NOMO-1 treated with DMSO at 0.1 percent for 48 hours (cell line): ENCODE data around the gene MICAL3.

ENCODE experiments used
- DNase-seq: peaks from one replicate; lab custom pipeline; 2025; ENCODE audit not compliant: unreplicated experiment; lab: John Stamatoyannopoulos, UW

MICAL3 gene

DNA sequence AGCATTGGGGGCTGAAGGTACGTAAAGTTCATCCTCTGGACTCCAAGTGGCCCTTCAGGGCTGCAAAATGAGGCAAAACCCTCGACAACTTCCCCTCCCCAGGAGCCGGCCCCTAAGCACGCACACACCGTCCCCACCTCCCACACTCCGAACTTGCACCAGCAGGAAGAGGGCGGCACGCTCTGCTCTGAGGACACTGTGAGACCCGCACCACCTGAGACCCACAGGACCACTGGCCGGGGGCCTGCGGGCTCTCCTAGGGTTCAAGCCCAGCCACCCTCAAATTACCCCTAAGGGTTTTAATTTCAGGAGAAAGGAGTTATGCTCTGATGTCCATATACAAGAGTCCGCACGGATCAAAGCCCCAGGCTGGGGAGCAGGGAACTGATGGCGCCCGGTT lies 200.4 kb downstream of the MICAL3 start:
- no peak for DNase-seq

DNA sequence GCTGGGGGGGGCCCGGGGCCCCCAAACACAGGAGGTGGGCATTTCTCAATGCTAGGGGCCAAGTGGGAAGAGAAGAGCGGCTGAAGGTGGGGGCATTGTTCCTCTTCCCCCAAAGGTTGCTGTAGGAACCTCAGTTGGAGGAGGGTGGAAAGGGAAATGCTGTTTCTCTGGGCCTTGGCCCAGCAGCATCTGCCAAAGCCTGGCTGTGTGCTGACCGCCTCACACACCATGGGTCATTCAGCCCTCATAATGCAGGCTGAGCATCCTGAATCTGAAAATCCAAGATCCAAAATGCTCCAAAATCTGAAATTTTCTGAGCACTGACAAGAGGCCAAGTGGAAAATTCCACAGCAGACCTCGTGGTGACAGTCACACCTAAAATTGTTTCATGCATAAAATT lies 201.1 kb downstream of the MICAL3 start:
- no peak for DNase-seq

DNA sequence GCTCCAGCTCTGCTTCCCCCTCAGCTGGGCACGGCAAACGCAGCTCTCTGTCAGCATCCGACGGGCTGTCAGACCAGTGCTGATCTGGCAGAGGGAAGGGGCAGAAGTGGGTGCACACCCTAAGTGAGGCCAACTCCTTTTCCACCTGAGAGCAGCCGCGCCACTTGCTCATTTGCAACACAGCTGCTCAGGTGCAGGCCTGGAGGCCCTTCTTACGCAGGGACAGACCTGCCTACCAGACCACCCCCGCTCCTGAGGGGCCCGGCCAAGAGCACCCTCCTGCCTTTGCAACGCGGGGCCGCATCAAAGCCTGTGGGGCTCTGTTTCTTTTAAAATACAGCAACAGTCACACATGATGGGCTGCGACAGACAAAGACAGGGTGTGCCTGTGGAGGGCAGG lies 202.3 kb downstream of the MICAL3 start:
- no peak for DNase-seq

GRCh38 chr22:17820879-17821439 lies 203.4 kb downstream of the MICAL3 start:
- DNase-seq, result no peak

- no peak for DNase-seq
Measured at GRCh38 chr22:17818649-17819048, 205.7 kb downstream of the MICAL3 start.

- DNase-seq, result no peak
Measured at GRCh38 chr22:17818180-17818579, 206.2 kb downstream of the MICAL3 start.

DNA sequence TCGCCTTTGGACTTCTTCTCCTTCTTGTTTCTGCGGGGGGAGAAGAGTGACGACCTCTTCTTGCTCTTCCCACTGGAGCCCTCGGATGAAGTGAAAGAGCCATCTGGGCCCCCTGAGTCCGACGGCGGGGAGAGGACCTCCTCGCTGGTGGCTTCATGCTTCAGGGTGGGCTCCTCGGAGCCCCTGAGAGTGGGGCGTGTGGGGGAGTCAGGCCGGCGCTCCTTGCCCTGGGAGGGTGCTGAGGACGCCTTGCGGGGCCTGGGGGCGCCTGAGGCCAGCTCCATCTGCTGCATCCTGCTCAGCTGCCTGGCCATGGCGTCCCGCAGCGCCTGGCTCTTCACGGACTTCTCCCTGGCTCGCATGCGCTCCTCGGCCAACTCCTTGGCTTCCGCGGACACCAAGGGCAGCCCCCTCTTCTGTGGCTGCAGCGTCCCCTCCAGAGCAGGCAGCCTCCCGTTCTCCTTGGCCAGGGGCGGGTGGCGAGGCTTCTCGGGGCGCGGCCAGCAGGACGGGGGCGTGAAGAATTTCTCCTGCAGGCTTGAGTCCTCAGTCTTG lies 206.8 kb downstream of the MICAL3 start:
- DNase-seq, result no peak

DNA sequence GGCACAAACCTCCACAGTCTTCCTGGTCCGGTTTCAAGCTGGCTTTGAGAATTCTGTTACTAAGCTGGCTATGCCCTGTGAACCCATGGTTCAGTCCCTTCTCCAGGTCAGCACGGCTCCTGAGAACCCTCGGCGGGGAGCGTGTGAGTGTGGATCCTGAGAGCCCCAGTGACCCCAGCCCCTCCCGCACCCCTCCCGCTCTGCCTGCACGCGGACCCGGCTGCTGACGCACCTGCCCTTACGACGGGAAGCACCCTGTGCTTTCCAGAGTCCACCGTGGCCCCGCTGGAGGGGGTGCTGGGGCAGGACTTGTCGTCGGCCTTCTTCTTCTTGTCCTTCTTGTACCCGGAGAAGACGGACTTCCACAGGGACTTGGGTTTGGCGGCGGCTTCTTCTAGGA lies 207.3 kb downstream of the MICAL3 start:
- DNase-seq, result no peak

DNA sequence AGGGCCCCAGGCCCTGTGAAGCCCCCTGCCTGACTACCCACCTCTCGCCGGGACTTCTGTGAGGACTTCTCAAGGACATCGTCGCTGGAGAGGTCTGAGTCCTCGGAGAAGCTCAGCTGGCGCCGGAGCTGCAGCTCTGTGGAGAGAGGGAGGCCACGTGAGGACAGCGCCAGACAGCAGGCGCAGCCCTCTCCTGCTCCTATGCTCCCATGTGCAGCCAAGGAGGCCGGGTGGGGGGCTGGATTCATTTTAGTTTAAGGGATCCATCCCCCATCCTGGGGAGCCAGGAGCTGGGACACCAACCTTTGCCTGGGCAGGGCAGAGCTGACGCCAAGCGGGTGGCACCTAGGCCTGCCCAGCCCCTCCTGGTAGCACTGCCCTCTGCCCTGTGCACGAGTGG lies 207.7 kb downstream of the MICAL3 start:
- DNase-seq, result no peak

DNA sequence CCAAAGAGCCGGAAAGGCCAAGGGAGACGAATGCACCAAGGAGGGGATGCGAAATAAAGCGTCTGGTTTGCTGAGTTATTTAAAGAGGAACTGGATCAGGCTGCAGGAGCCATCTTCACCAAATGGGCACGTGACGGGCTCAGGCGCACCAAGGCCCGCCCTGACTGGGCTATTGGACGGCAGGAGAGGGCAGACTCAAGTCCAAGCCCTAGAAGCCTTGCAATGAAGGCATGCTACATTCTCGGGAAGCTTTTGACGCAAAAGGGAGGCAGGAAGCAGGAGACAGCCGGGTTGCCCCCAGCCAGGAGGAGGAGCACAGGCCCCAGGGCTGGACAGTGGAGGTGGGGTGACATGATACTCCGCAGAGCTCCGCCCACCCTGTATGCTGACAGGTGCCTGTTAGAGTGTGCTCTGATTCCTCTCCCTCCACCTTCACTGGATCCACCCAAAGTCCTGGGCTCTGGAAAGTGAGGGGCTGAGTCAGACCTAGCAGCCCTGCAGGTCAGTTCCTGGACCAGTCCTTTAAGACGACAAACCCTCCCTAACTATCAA lies 208.6 kb downstream of the MICAL3 start:
- no peak for DNase-seq

DNA sequence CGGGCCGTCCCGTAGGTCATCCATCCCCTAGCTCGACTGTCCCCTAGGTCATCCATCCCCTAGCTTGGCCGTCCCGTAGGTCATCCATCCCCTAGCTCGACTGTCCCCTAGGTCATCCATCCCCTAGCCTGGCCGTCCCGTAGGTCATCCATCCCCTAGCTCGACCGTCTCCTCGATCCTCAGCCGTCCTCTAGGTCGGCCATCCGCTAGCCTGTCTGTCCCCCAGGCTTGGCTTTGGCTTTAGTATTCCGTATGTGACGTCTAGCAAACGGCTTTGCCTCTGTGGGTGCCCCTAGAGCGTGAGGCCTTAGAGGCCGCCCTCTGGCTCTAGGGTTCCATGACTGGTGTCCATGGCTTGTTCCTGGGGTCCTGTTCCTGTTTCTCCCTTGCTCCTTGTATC lies 209.5 kb downstream of the MICAL3 start:
- no peak for DNase-seq

GRCh38 chr22:17814084-17814483 lies 210.3 kb downstream of the MICAL3 start:
- no peak for DNase-seq

GRCh38 chr22:17811119-17811518 lies 213.2 kb downstream of the MICAL3 start:
- no peak for DNase-seq

- no peak for DNase-seq
Measured at GRCh38 chr22:17810570-17811116, 213.7 kb downstream of the MICAL3 start.

DNA sequence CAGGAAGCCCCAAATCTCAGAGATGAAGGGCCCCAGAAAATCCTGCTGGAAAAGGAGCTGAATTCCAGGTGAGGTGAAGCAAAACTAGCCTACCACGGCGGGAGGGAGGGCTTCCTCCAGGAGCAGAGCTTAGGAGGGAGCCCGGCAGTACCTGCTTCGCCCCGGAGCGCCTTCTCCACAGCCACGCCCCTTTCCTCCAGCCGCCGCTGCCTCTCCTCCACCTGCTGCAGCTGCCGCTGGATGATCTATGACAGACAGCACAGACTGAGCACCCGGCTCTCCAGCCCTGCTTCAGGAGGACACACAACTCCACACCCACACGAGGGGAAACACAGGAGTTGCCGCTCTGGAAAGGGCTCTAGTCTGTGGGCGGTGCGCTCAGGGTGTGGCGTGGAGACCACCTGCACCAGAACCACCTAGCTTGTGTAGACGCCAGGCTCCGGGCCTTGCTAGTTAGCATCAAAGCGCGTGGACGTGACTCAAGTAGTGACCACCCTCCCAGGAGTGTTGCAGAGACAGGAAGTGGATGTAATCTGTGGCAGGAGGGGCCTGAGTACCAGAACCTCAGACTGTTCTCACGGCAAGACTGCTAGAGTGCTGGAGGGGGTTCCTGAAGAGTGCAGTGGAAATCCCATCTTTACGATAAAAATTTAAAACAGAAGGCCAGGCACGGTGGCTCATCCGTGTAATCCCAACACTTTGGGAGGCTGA lies 215.5 kb downstream of the MICAL3 start:
- DNase-seq, result no peak

- no peak for DNase-seq
Measured at GRCh38 chr22:17807578-17808410, 216.6 kb downstream of the MICAL3 start.

DNA sequence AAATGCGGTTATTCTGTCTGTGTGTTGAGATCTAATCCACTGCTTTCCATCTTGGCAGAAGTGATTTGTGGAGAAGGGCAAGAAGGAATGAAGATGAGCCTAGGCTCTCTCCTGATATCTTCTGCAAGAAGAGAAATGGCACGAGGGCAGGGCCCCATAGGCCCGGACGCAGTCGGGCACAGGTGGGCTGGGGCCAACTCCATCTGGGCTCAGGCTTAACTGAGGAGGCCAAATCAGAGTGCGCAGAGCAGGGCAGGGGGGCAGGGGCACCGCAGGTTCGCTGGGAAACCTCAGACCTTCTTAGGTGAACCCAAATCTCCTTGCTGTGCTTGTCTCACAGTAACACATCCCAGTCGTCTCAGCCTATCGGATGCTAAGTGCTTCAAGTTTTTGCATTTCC lies 217.3 kb downstream of the MICAL3 start:
- DNase-seq, result no peak

DNA sequence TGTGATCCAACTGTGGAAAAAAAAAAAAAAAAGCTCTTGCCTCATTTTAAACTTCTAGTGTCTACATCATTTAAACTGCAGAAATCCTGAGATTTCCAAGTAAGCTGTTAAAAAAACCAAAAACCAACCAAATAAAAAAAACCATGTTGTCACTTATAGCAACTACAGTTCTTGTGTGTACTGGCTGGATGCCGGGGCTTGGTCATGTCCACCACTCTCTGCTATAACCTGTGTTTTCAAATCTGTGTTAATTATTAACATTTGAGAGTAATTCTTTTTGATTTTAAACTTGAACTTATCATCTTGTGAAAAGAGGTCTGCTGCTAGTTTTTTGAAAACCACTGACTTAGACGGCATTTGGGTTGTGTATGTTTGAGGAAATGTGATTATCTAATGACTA lies 217.9 kb downstream of the MICAL3 start:
- DNase-seq, result no peak

DNA sequence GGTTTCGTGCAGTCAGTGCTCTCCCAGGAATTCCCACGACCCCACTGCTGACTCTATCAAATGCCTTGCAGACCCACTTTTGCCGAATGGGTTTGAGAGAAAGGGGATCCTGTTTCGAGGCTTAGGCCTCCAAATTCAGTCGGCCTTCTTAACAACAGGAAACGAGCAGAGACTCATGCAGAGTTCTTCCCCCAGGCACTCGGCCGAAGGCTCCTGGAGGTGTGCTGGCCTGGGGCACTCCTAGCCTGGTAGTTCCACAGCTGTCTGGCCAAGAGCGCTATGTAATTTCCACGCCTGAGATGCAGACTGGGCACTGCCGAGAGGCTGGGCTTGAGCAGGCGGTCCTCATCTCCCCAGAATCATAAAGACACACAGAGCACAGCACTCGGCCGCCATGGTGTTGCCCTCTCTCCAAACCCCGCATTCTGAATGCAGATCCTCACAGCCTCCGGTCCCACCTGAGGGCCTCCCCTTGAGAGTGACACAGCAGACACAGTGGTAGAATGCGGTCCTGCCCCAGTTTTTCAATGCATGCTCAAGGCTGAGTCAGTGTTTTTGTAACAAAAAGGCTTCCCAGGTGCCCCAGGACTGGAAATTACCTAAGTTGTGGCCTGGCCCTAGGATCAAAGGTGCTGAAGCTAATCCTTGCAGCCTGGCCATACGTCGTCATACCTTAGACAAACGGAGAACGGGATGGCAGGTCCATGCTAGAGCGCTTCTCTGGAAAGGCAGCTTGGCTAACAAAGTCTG lies 219.9 kb downstream of the MICAL3 start:
- no peak for DNase-seq

DNA sequence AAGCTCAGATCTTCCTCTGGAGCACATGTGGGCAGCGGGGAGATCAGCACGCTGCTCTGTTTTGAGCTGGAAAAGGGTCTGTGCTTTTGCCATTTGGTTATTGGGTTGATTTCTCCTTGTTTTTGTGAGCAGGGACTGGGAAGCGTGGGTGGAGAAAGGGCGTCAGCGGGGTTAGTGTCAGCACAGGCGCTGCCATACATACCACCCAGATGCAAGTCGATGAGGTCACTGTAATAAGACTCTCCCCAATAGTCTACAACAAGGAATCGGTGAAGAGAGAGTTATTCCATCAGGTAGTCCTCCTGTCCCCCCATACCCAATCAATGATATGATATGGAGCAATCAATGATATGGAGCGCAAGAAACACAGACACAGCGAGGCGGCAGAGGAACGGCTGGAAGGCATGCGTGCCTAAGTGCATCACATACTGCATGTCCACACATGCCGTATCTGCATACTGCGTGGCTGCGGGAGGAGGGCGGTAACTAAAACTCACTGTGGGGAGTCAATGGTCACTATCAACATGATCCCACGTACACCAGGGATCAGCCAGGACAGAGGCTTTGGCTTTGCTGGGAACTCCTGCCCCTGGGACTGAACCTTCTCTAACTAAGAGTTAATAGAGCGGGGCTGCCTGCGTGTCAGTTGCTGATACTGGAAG lies 220.6 kb downstream of the MICAL3 start:
- no peak for DNase-seq
